Measurements from ENCODE around the gene GH1. TPM values are rescaled to one million over a fixed set of nuclear protein-coding genes. Genes with fewer than 3 reads are reported as not detected.
"Not testable (repeated sequence)": the region's sequence is repeated elsewhere in the genome, so short reads cannot be mapped to it uniquely, and the experiment has no call there.

Gene GH1
- total RNA-seq, 1 donor from 2014 or later = not detected

DNA sequence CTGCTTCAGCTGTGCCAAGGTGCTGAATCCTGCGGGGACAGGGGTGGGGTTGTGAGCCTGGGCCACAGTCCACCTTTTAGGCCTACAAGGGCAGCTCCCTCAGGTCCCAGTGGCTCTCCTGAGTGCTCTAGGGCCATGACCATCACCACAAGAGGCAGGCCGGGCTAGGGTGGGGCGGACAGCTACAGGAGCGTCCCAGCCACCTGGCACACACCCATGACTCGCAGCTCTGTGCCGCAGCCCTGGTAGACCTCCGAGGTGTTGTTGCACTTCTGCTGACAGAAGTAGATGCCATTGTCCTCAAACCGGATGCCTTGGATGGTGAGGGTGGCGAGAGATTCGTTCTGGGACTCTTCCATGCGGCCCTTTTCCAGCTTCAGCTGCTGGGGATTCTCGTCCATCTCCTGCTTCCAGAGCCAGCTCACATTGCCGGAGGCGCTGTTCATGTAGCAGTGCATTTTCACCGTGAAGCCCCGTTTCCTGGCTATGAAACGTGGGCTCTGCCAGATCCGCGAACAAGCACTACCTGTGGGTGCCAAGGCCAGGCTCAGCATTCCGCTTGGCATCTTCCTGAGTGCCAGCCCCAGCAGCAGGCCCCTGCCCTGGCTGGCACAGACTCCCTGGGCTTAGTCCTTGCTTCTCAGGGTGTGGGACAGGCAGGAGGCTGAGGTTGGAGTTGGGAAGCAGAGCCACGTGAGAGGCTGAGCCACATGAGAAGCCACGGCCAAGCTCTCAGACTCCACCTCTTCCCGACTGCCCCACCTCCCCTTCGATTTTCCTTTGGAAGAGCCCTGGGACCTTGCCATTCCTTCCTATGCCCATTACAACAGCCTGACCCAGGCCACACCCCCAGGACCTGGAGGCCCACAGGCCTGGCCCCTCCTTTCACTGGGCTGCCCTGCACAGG, 11.5 kb upstream of the GH1 start:
- intact Hi-C loops (cut with DNase I) = loop anchor here (5.0 to 10.0 kb wide), 2 partner anchors 57 to 345 kb away; no protein-coding TSS in a partner anchor
- DNase-seq (peak; percentile 50), ATAC-seq (ENCODE audit: poor library complexity) (no peak)

DNA sequence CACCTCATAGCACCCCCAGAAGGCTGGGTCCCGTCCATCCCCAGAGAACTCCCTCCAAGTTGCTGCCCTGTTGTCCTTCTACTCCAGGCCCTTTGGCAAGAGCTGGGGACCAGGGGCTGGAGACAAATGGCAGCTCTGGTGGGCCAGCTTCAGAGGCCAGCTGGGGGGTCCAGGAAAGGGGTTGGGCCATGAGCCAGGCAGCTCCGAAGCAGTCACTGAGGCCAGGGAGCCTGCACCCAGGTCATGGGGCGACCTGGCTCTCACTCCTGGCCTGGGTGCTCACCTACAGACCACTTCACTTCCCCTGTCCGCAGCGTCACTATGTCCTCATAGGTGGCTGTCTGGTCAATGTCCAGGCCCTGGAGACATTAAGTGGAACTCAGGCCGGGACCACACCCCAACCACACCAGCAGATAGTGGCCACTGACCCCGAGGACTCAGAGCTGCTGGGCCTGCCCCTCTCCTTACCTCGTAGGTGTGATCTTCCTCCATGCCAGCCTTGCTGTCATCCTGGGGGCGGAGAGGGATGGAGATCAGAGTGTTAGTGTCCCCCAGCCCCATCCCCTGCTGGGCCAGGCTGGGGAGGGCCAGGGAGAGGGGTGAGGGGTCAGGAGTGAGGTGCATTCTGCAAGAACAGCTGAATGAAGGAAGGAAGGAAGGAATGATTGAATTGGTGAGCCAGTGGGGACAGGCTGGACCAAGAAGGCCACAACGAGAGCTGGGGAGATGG, 10.5 kb upstream of the GH1 start:
- intact Hi-C loops (cut with DNase I) = loop anchor here (5.0 to 10.0 kb wide), 2 partner anchors 58 to 346 kb away; no protein-coding TSS in a partner anchor
- ATAC-seq (ENCODE audit: poor library complexity) (no peak), DNase-seq (no peak)

DNA sequence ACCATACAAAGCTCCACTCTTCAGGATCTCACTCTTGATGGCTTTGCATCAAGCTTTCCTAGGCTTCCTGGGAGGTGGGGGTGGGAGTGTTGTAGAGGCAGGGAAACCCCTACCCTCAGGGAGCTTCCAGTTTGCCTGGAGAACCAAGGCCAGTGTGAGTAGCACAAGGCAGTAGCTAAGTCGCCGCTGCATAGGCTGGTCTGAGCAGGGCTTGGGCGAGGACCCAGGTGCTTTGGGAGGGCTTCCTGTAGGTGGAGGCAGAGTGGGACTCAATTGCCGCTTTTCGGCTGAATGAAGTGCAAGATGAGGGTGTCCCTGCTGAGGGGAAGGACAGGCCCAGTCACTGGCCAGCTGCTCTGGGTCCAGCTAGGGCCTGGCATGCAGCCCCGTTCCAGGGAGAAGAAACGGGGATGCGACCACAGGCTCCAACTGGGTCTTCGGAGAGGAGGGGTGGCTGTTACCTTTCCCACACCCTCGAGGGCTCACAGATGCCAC, 9.6 kb upstream of the GH1 start:
- no peak for ATAC-seq (ENCODE audit: poor library complexity)
- intact Hi-C loops (cut with DNase I) = loop anchor here (5.0 to 10.0 kb wide), 2 partner anchors 59 to 347 kb away; no protein-coding TSS in a partner anchor
- DNase-seq = no peak

DNA sequence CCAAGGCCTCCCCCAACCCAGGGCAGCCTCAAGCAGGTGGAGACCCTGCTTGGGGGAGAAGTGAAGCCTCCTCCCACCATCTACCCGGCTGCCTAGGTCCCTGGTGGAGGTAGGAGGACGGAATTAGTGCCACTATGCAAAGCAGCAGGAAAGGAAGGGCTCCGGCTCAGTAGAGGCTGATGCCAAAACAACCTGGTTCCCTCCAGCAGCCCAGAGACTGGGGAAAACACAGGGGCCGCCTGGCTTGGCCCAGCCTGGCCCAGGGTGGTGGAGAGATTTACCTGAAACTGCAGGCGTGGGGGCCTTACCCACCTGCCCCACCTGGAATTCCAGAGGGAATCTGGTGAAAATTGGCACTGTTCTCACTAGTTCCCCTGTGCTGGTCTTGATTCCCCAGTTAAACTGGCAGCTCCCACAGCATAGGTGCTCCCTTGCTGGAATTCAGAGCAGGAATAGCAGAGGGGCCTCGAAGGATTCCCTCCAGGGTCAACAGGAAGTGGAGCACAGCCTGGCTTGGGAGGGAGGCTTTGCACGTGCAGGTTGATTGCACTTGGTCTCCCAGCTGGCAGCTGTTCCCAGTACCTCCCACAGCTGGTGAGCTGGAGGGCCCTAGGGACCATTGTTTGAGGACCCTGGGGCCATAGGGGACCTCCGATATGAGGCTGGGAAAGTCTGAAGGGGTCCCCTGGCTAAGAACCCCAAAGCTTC, 9.0 kb upstream of the GH1 start:
- DNase-seq (no peak), ATAC-seq (ENCODE audit: poor library complexity) (no peak)
- intact Hi-C loops (cut with DNase I) = loop anchor here (5.0 to 10.0 kb wide), 2 partner anchors 60 to 347 kb away; no protein-coding TSS in a partner anchor

DNA sequence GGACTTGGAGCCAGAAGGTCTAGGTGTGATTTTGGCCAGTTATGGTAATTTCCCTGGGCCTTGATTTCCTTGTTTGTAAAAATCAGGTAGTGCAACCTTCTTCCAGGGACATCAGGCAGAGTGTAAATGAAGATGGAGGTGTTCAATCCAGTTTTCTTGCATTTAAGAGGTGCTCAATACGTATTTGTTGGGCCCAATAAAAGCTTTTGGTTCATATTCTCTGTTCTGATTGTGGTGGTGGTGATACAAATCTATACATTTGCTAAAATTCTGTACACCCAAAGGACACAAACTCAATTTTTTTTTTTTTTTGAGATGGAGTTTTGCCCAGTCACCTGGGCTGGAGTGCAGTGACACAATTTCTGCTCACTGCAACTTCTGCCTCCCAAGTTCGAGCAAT, 7.5 kb upstream of the GH1 start:
- intact Hi-C loops (cut with DNase I) = loop anchor here (5.0 to 10.0 kb wide), 2 partner anchors 61 to 349 kb away; no protein-coding TSS in a partner anchor
- ATAC-seq (ENCODE audit: poor library complexity) (no peak), DNase-seq (no peak)

DNA sequence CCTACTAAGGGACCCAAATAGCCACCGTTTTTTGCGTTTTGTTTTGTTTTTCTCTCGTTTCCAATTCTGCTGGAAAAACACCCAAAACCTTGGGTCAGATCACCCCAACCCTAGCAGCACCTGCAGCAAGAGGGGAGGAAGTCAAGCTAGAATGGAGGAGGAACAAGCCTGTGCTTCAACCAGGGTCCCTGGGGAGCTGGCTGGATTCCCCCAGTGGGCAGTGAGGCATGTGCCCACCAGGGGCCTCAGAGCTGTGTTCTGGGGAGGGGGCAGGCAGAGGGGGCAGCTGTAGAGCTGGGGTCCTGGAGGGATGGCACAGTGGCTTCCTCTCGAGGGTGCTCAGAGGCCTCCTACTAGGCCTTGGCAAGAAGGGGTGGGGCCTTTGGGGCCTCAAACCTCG, 7.0 kb upstream of the GH1 start:
- no peak for DNase-seq
- intact Hi-C loops (cut with DNase I) = loop anchor here (5.0 to 10.0 kb wide), 2 partner anchors 62 to 349 kb away; no protein-coding TSS in a partner anchor
- ATAC-seq (ENCODE audit: poor library complexity) = no peak

DNA sequence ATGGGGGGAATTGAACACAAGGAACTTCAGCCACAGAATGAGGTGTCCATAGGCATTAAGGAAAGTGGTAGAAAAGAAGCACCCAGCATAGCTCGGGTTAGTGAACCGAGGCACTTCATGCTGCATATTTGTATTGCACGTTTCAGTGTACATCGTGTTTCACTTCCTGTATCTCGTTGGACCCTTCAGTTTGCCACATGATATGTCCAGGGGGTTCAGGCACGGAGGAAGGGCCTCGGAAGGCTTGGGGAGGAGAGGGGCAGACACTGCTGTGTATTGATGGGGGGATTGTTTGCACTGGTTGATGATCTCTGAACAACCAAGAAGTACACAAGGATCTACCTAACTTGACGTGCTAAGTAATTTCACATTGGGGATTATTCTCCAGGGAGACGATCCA, 3.8 kb upstream of the GH1 start:
- not testable (repeated sequence) for ATAC-seq (ENCODE audit: poor library complexity); DNase-seq
- intact Hi-C loops (cut with DNase I) = loop anchor here (10.0 kb wide), 1 partner anchor 352 kb away; no protein-coding TSS in a partner anchor

DNA sequence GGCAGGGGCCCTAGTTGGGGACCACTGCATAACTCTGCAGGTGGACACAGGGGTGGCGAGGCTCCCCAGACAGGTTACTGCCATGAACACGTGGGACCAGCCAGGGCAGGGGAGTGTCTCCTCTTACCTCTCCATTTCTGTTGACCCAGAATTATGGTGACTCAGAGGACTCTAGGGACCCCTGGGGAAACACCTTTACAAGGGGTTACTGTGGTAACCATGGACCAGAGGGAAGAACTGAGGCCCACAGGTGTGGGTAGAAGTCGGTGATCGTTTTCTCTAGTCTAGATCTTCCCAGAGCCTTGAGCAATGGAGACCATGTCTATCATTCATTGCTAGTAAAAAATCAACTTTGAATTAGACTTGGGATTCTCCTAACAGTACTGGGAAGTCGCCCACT, 2.1 kb upstream of the GH1 start:
- ATAC-seq (ENCODE audit: poor library complexity); DNase-seq: not testable (repeated sequence)
- intact Hi-C loops (cut with DNase I) = loop anchor here (10.0 kb wide), 1 partner anchor 354 kb away; no protein-coding TSS in a partner anchor

DNA sequence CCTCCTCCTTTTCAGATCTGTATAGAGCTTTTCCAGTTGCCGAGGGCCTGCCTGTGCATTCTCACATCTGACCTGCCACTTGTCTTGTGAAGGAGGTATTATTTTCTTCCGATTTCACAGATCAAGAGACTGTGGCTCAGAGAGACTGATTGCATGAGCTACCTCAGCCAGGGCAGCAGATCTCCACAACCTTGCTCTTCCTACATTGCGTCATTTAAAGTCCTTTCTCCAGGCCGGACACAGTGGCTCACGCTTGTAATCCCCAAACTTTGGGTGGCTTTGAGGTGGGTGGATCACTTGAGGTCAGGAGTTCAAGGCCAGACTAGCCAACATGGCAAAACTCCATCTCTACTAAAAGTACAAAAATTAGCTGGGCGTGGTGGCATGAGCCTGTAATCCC, 1.4 kb upstream of the GH1 start:
- intact Hi-C loops (cut with DNase I) = loop anchor here (10.0 kb wide), 1 partner anchor 355 kb away; no protein-coding TSS in a partner anchor
- not testable (repeated sequence) for DNase-seq; ATAC-seq (ENCODE audit: poor library complexity)

DNA sequence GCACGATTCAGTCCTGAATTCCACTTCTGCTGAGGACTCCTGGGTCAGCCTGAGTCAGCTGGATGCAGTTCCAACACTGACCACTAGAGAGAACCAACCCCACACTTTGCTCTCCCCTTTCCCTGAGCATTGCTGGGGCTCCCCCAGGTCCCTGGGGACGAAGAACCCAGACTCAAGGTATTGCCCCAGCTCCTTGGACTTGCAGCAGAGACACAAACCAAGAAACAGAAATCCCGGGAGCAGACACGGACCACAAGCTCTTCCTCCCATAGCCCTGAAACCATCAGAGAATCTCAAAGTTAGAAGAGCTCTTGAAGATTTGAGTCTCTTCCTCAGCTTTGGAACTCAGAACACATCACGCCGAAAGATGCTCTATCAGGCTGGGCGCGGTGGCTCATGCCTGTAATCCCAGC, 678 bp upstream of the GH1 start:
- DNase-seq = no peak
- ATAC-seq (ENCODE audit: poor library complexity) = peak; percentile 87
- intact Hi-C loops (cut with DNase I) = loop anchor here (5.0 to 10.0 kb wide), 3 partner anchors 73 to 218 kb away; partner anchors contain the start of gene ICAM2

DNA sequence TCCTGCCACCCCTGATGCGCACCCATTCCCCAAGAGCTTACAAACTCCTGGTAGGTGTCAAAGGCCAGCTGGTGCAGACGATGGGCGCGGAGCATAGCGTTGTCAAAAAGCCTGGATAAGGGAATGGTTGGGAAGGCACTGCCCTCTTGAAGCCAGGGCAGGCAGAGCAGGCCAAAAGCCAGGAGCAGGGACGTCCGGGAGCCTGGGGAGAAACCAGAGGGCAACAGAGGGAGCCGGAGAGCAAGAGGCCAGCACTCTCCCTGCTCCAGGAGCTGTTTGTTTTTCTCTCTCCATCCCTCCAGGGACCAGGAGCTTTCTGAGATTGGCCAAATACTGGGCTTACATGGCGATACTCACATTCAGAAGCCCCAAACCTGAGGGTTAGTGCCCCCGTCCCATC, 334 bp downstream of the GH1 start:
- intact Hi-C loops (cut with DNase I) = loop anchor here (5.0 to 10.0 kb wide), 3 partner anchors 74 to 219 kb away; partner anchors contain the start of gene ICAM2
- ATAC-seq (ENCODE audit: poor library complexity) = peak; percentile 27
- no peak for DNase-seq

DNA sequence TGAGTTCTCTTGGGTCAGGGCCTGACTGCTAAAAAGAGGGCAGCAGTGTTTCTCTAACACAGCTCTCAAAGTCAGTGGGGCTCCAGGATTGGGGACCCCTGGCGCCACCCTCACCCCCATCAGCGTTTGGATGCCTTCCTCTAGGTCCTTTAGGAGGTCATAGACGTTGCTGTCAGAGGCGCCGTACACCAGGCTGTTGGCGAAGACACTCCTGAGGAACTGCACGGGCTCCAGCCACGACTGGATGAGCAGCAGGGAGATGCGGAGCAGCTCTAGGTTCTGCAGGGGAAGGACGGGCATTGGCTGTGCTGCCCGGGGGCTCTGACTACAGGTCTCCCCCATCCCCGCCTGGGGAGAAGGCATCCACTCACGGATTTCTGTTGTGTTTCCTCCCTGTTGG, 993 bp downstream of the GH1 start:
- DNase-seq (no peak), ATAC-seq (ENCODE audit: poor library complexity) (no peak)
- intact Hi-C loops (cut with DNase I) = loop anchor here (5.0 to 10.0 kb wide), 3 partner anchors 75 to 220 kb away; partner anchors contain the start of gene ICAM2

DNA sequence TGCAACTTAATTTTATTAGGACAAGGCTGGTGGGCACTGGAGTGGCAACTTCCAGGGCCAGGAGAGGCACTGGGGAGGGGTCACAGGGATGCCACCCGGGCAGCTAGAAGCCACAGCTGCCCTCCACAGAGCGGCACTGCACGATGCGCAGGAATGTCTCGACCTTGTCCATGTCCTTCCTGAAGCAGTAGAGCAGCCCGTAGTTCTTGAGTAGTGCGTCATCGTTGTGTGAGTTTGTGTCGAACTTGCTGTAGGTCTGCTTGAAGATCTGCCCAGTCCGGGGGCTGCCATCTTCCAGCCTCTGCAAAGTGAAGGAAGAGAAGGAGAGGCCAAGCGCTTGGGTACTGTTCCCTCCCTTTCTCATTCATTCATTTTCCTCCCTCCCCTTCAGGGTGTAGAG, 1.4 kb downstream of the GH1 start:
- DNase-seq; ATAC-seq (ENCODE audit: poor library complexity): not testable (repeated sequence)
- intact Hi-C loops (cut with DNase I) = loop anchor here (5.0 to 10.0 kb wide), 3 partner anchors 75 to 220 kb away; partner anchors contain the start of gene ICAM2

DNA sequence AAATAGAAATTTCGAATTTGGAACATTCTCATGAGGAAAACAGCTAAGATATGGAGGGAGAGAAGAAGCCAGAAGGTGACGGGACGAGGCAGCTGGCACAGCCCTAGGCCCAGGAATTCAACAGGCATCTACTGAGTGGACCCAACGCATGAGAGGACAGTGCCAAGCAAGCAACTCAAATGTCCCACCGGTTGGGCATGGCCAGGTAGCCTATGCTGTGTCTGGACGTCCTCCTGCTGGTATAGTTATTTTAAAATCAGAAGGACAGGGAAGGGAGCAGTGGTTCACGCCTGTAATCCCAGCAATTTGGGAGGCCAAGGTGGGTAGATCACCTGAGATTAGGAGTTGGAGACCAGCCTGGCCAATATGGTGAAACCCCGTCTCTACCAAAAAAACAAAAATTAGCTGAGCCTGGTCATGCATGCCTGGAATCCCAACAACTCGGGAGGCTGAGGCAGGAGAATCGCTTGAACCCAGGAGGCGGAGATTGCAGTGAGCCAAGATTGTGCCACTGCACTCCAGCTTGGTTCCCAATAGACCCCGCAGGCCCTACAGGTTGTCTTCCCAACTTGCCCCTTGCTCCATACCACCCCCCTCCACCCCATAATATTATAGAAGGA, 2.0 kb downstream of the GH1 start:
- ATAC-seq (ENCODE audit: poor library complexity) (no peak), DNase-seq (no peak)
- intact Hi-C loops (cut with DNase I) = loop anchor here (5.0 to 10.0 kb wide), 3 partner anchors 76 to 221 kb away; partner anchors contain the start of gene ICAM2

DNA sequence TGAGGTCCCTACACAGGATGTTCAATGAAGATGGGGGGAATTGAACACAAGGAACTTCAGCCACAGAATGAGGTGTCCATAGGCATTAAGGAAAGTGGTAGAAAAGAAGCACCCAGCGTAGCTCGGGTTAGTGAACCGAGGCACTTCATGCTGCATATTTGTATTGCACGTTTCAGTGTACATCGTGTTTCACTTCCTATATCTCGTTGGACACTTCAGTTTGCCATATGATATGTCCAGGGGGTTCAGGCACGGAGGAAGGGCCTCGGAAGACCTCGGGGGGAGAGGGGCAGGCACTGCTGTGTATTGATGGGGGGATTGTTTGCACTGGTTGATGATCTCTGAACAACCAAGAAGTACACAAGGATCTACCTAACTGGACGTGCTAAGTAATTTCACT, 2.9 kb downstream of the GH1 start:
- intact Hi-C loops (cut with DNase I) = loop anchor here (5.0 to 10.0 kb wide), 3 partner anchors 77 to 222 kb away; partner anchors contain the start of gene ICAM2
- DNase-seq; ATAC-seq (ENCODE audit: poor library complexity): not testable (repeated sequence)

DNA sequence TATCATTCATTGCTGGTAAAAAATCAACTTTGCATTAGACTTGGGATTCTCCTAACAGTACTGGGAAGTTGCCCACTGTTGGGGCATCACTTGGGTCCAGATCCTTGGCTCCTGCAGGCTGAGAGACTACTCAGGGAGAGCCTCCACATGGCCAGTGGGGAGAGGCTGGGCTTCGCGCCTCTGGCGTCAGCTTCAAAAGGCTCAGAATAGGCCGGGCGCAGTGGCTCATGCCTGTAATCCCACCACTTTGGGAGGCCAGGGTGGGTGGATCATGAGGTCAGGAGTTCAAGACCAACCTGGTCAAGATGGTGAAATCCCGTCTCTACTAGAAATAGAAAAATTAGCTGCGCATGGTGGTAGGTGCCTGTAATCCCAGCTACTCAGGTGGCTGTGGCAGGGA, 4.2 kb downstream of the GH1 start:
- intact Hi-C loops (cut with DNase I) = loop anchor here (10.0 kb wide), 1 partner anchor 110 kb away; the partner anchor contains the start of gene ICAM2
- ATAC-seq (ENCODE audit: poor library complexity) (no peak), DNase-seq (no peak)

DNA sequence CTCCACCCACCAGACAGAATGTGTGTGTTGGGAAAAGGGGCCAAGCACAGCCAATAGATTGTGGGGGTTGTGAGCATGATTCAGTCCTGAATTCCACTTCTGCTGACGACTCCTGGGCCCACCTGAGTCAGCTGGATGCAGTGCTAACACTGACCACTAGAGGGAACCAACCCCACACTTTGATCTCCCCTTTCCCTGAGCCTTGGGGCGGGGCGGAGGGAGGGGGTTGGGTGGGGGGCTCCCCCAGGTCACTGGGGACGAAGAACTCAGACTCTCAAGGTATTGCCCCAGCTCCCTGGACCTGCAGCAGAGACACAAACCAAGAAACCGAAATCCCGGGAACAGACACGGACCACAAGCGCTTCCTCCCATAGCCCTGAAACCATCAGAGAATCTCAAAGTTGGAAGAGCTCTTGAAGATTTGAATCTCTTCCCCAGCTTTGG, 7.0 kb downstream of the GH1 start:
- DNase-seq = no peak
- peak; percentile 64 for ATAC-seq (ENCODE audit: poor library complexity)
- intact Hi-C loops (cut with DNase I) = loop anchor here (10.0 kb wide), 1 partner anchor 113 kb away; the partner anchor contains the start of gene ICAM2

All from Right ventricle myocardium superior (tissue), 1 donor.